ENCODE measurements around the gene NEXN. TPM values are rescaled to one million over a fixed set of nuclear protein-coding genes. Genes with fewer than 3 reads are reported as not detected.
"Not testable (repeated sequence)": the region's sequence is repeated elsewhere in the genome, so short reads cannot be mapped to it uniquely, and the experiment has no call there.

Gene NEXN
- total RNA-seq, 1 experiment from 2014 or later, result 0.15 TPM

DNA sequence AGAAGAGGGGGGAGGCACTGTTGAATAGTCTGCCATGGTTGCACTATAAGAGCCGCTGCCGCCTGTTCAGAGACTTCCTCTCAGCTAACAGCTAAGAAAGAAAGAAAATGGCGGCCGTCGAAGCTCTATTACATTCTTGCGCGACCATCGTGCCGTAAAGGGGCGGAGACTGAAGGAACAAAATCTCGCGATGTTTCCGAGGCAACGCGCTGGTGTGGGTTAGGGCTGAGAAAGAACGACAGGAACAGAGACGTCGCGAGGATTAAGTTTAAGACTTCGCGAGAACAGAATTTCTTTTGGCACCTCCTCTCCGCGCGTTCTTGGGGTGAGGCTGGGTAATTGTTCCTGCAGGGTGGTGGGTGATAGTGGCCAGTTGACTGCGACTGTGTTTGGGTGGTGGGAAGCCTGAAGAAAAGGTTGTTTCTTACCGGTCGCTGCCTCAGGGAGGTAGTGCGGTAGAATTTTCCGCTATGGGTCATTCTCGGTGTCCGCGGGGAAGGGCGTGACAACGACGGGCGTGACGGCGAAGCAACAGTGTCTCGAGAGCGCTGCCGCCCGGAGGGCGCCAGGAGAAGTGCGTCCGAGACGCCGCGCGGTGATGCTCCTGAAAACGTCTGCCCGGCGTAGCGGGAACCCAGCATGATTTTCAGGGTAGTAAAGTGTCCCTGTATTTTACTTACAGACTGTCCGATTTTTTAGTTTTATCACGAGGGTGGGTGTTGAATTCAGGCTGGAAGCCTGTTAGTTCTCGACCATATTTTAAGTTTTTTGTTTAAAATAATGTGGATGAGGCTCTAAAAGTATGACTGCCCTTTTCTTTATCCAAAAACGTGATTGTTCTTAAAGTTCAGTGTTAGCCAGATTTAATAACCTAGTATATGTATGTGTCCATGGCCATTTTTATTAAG, 90.8 kb downstream of the NEXN start, which contains the start of gene FUBP1 (continued):
- TF ChIP-seq, protein P1, sequence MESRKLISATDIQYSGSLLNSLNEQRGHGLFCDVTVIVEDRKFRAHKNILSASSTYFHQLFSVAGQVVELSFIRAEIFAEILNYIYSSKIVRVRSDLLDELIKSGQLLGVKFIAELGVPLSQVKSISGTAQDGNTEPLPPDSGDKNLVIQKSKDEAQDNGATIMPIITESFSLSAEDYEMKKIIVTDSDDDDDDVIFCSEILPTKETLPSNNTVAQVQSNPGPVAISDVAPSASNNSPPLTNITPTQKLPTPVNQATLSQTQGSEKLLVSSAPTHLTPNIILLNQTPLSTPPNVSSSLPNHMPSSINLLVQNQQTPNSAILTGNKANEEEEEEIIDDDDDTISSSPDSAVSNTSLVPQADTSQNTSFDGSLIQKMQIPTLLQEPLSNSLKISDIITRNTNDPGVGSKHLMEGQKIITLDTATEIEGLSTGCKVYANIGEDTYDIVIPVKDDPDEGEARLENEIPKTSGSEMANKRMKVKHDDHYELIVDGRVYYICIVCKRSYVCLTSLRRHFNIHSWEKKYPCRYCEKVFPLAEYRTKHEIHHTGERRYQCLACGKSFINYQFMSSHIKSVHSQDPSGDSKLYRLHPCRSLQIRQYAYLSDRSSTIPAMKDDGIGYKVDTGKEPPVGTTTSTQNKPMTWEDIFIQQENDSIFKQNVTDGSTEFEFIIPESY (IDR thresholded peaks at IDR 0.05; ENCODE audit: extremely low read depth, insufficient replicate concordance, low read length), result peak; percentile 99
- TF ChIP-seq POLR2A (IDR thresholded peaks at IDR 0.05; ENCODE audit: borderline replicate concordance, extremely low read depth, insufficient read depth, insufficient read length) (peak; percentile 91), ZNF274 (IDR thresholded peaks at IDR 0.05; ENCODE audit: low read depth, low read length) (no peak)

DNA sequence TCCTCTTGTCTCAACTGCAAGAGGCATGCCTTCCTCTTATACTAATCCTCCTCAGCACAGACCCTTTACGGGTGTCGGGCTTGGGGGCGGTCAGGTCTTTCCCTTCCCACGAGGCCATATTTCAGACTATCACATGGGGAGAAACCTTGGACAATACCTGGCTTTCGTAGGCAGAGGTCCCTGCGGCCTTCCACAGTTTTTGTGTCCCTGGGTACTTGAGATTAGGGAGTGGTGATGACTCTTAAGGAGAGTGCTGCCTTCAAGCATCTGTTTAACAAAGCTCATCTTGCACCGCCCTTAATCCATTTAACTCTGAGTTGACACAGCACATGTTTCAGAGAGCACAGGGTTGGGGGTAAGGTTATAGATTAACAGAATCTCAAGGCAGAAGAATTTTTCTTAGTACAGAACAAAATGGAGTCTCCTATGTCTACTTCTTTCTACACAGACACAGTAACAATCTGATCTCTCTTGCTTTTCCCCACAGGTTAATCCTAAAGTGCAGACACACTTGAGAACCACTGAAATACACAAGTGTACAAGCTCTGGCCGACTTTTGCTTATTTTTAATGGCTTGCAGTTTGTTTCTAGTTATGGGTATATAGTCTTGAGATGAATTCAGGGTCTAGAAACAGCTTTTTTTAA, 95.0 kb downstream of the NEXN start:
- intact Hi-C loops (cut with micrococcal nuclease); H3K9me2 ChIP-seq (ENCODE audit: insufficient read depth); BruUV-seq (replicated peaks); H3K9ac ChIP-seq (ENCODE audit: low read length); H4K20me1 ChIP-seq (ENCODE audit: insufficient read depth); RAD21 ChIA-PET (ENCODE audit: low non-redundant PET in 1 of 2, low total read pairs in 2 of 2, uncharacterized antibody in 2 of 2, unreplicated experiment in 2 of 2); ATAC-seq; H3K27ac ChIP-seq (ENCODE audit: low read depth, low read length); DNase-seq (ENCODE audit: low read depth, low spot score); H3K36me3 ChIP-seq (ENCODE audit: control insufficient read depth in 1 of 2, insufficient read depth in 2 of 2, low read length in 2 of 2); H3K4me3 ChIP-seq (replicated peaks in 1 of 2; ENCODE audit: low read depth in 1 of 2, low read length in 2 of 2); H3K9me3 ChIP-seq (ENCODE audit: control insufficient read depth in 1 of 2, insufficient read depth in 1 of 2, low read depth in 1 of 2, low read length in 2 of 2); CTCF ChIA-PET; H3K27me3 ChIP-seq (ENCODE audit: insufficient read depth, low read length); H3K4me2 ChIP-seq (ENCODE audit: low read length); H2AFZ ChIP-seq (ENCODE audit: low read depth, low read length, poor library complexity, severe bottlenecking): not testable (repeated sequence)
- peaks cover 90% of the 10 kb centered on the region for H3K79me2 ChIP-seq (ENCODE audit: insufficient read depth, low read length)
- H3K4me1 ChIP-seq (ENCODE audit: control insufficient read depth in 1 of 2, insufficient read depth in 2 of 2, low read length in 2 of 2), result peaks cover 5 to 13% of the 10 kb centered on the region in 2 experiments
- POLR2A ChIA-PET, result interaction anchor here (1.5 to 2.7 kb wide), 2 partner anchors 21 to 118 kb away, joined by 3 to 8 read pairs; partner anchors contain the start of gene DNAJB4
